Endometrial microvascular endothelial cells (primary cell): Measurements from ENCODE around the gene KIAA1328. TPM values are rescaled to one million over a fixed set of nuclear protein-coding genes. Genes with fewer than 3 reads are reported as not detected.
"Not testable (repeated sequence)": the region's sequence is repeated elsewhere in the genome, so short reads cannot be mapped to it uniquely, and the experiment has no call there.

Experiments
- in situ Hi-C: cut with HindIII; loops from 2 replicates; pipeline ENCODE4 v1.10.0; 2017; ENCODE audit warnings: low sequenced_read_pairs, low pct_unique_long_range_greater_than_20kb; ENCODE audit errors: inconsistent ontology term
- total RNA-seq: library from RNA; depleted of rRNA; stranded (reverse); fragments of >200 nt; gene quantifications from one replicate; pipeline ENCODE4 v1.2.3, GENCODE V29; 2015; ENCODE audit errors: inconsistent ontology term

Gene KIAA1328
- total RNA-seq, 1 donor from 2014 or later: 5.4 TPM

DNA sequence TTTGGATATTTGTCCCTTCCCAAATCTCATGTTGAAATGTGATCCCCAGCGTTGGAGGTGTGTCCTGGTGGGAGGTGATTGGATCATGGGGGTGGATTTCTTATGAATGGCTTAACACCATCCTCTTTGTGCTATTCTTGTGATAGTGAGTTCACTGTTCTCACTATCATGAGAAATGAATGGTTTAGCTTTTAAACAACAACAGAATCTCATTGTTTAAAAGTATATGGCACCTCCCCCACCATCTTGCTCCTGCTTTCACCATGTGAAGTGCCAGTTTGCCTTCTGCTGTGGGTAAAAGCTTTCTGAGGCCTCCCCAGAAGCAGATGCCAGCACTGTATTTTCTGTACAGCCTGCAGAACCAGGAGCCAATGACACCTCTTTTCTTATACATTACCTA is 38.1 kb downstream of the KIAA1328 start:
- in situ Hi-C loops: no loop called here

DNA sequence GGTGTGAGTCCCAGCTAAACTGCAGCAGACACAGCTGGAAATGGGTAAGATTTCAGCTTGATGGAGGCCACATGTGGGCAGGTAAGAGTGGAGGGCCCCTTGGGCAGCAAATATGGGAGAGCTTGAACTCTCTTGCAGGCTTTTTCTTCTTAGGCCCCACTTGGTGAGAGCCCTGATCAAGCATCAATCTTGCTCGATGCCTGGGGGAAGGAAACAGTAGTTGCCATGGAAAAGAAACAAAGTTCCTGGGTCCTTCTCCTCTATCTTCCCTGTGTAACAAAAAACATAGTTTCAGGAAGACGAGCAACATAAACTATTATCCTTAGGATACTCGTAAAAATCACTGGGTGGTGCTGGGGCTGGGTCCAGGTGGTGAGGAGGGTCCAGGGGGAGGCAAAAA is 42.9 kb downstream of the KIAA1328 start:
- in situ Hi-C loops: no loop called here

GRCh38 chr18:36872329-36872728 is 43.4 kb downstream of the KIAA1328 start:
- in situ Hi-C loops: no loop called here

DNA sequence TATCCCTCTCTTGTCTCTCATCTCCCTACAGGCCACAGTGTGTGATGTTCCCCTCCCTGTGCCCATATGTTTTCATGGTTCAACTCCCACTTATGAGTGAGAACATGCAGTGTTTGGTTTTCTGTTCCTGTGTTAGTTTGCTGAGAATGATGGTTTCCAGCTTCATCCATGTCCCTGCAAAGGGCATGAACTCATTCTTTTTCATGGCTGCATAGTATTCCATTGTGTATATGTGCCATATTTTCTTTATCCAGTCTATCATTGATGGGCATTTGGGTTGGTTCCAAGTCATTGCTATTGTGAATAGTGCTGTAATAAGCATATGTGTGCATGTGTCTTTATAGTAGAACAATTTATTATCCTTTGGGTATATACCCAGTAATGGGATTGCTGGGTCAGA is 44.9 kb downstream of the KIAA1328 start:
- in situ Hi-C loops: not testable (repeated sequence)

- in situ Hi-C loops: not testable (repeated sequence)
Measured at GRCh38 chr18:36879796-36880195, 50.9 kb downstream of the KIAA1328 start.

- in situ Hi-C loops: no loop called here
Measured at GRCh38 chr18:36885981-36886380, 57.1 kb downstream of the KIAA1328 start.

DNA sequence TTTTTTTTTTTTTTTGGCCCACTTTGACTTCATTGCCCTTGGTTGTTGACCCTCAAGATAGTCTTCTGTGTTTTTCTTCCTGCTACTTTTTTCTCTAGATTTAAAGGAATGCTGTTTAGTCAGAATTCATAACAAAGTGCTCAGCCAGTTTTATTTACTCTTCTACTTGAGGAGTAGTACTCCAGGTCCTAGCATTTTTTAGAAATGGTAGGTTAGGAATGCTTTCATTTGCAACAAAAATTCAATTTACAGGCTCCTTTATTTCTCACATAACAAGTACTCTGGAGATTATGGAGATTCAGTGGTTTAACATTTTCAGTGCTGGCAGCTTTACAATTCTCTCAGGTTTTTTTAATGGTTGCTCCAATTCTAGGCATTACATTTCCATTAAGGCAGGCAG is 58.2 kb downstream of the KIAA1328 start:
- in situ Hi-C loops: no loop called here

DNA sequence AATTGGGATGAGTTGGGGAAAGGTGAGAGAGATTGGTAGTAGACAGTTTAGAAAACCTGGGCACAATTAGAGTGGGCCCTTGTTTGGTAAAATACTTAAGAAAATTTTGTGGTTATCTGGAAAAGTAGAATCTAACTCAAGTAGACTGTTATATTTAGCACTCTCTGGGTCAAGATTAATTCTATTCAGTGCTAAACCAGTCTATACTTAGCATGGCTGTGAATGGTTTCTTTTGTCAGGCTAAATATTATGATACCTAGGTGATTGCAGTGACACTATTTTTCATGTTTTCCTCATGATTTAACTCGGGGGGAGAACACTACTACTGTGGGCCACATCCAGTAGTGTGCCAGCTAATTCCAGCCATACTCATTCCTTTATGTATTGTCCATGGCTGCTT is 58.9 kb downstream of the KIAA1328 start:
- in situ Hi-C loops: no loop called here

DNA sequence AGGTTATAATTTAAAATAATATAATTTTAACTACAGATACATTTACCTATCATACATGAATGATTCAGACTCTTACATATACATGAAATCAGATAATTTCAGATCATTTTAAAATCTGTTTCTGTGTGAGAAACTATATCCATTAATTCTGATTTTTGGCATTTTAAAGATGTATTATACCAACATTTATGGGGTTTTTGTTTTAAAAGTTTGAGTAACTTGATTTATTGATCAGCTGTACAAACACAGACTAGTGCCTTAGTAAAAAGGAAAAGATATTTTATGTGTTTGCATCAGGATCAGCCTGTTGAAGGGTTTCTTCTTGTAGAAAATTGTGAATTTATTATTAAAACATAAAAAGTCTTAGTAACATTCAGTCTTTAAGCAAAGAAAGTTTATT is 59.9 kb downstream of the KIAA1328 start:
- in situ Hi-C loops: no loop called here

- in situ Hi-C loops: no loop called here
Measured at GRCh38 chr18:36889321-36889720, 60.4 kb downstream of the KIAA1328 start.

GRCh38 chr18:36889742-36890141 is 60.8 kb downstream of the KIAA1328 start:
- in situ Hi-C loops: no loop called here

DNA sequence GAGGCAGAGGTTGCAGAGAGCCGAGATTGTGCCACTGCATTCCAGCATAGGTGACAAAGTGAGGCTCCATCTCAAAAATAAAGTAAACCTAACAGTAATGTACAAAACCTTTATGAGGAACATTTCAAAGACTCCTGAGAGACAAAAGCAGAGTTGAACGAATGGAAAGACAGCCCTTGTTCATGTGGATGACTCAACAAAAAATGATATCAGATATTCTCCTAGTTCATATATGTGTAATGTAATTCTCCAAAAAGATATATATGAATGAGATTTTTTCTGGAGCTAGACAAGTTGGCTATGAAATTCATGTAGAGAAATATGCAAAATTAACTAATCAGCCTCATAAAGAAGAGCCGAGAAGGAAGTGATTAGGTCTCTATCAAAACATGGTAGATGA is 61.7 kb downstream of the KIAA1328 start:
- in situ Hi-C loops: no loop called here

- in situ Hi-C loops: no loop called here
Measured at GRCh38 chr18:36893227-36893626, 64.3 kb downstream of the KIAA1328 start.

DNA sequence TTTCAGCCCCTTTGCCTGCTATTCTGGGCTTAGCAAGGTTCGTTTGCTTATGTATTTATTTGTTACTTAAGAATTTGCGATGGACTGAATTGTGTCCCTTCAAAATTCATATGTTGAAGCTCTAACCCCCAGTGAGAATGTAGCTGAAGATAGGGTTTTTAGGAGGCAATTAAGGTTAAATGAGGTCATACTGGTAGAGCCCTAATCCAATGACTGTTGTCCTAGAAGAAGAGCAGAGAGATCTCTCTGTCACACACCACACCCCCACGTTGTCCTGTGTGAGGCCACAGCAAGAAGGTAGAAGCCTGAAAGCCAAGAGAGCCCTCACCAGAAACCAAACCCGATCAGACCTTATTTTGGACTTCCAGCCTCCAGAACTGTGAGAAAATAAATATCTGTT is 66.7 kb downstream of the KIAA1328 start:
- in situ Hi-C loops: no loop called here

- in situ Hi-C loops: no loop called here
Measured at GRCh38 chr18:36897253-36897652, 68.3 kb downstream of the KIAA1328 start.

GRCh38 chr18:36899289-36899688 is 70.4 kb downstream of the KIAA1328 start:
- in situ Hi-C loops: no loop called here

DNA sequence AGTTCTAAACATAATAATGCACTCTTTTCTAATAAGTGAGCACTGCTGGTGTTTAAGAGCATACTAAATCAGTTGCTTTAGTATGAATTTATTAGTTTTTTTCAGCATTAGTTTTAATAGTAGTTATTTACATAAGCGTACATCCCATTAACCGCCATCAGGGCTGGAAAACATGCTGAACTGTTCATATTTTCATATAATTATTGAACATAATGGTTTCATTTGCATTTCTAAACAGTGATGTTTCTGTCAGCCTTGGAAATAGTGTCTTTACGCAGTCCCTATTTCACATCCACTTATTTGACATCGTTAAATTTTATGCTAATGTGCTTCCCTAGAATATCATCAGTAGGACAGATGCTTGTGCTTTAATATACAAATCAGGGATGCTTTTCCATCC is 71.5 kb downstream of the KIAA1328 start:
- in situ Hi-C loops: no loop called here

- in situ Hi-C loops: no loop called here
Measured at GRCh38 chr18:36901277-36901701, 72.4 kb downstream of the KIAA1328 start.

DNA sequence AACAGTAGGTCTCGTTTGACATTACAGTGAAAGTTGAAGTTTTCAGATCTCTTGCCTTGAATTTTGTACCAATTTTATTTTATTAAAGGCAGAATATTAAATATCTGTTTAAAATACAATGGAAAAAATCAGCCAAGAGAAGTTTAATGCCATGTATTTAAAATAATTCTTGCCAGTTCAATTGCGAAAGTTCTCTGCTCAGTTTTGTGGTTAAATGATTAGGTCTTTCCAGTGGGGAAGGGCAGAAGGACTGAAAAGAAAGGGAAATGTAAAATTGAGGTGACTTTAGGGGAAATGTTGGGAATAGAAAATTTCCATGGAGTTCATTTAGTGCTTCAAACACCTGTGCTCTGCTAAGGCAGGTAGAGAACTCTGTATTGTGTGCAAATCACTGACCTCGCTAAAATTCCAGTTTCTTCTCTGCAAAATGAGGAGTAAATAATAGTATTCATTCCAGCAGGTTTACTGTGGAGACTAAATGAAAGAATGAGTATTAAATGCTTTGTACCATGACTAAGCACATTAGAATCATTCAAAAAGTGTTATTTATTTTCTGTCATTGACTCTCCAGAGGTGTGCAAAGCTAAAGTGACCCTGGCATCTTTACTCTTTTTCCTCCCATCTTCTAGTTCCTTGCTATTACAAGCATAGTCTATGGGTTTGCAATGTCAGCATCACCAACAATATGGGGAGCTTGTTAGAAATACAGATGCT is 74.4 kb downstream of the KIAA1328 start:
- in situ Hi-C loops: no loop called here

GRCh38 chr18:36905571-36905970 is 76.6 kb downstream of the KIAA1328 start:
- in situ Hi-C loops: no loop called here

GRCh38 chr18:36909282-36909681 is 80.4 kb downstream of the KIAA1328 start:
- in situ Hi-C loops: not testable (repeated sequence)
